HG03521 (cell line): ENCODE results near the gene IVD.

Experiments
- ATAC-seq: cut with Tn5 transposase; IDR thresholded peaks from one replicate; pipeline ENCODE4 v1.9.1; 2021; ENCODE audit warnings: mild to moderate bottlenecking, moderate library complexity; ENCODE audit not compliant: unreplicated experiment

The IVD gene

GRCh38 chr15:40412095-40412759, 6.6 kb downstream of the IVD start:
- no peak for ATAC-seq

DNA sequence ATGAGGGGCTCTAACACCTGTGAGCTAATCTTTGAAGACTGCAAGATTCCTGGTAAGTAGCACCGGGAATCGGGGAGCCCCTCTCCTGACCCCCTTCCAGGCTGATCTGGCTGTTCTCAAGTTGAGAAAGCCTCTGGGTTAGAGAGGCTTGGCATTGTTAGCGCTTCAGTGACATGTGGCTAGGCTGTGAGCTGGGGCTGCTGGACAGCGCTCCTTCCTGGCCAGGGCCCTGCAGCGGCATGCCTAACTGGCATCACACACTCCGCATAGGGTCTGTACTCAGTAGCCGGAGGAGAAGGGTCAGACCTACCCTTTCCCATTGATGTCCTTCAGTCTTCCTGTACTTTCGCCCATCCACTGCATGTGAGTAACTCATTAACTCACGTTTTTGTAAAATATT, 7.4 kb downstream of the IVD start:
- no peak for ATAC-seq

DNA sequence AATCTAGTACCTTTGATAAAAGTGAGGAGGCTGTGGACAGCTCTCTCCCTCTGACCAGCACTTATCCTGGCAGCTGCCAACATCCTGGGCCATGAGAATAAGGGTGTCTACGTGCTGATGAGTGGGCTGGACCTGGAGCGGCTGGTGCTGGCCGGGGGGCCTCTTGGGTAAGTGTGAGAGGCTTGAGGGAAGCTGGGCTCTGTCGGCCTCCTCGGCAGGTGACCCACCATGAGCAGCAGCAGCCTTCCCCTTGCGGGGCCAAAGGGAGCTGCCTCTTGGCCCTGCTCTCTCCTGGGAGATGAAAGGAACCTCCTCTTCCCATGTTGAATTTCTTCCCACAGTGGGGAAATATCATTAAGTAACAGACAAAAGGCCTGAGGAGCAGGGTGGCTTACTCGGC, 9.2 kb downstream of the IVD start:
- no peak for ATAC-seq

DNA sequence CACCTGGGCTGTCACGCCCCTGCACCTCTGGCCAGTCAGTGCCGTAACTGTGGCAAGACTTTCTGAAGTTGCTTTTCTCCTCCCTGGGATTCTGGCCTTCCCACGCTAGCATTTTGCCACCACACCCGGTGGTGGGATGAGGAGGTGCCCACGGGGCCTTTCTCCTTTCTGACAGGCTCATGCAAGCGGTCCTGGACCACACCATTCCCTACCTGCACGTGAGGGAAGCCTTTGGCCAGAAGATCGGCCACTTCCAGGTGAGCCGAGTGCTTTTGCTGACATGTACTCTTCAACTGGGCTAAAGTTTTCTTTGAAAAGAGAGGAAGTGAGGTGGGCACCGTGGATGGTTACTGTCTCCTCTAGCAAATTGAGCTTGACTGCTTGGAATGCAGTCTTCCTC, 9.6 kb downstream of the IVD start:
- ATAC-seq, result no peak

DNA sequence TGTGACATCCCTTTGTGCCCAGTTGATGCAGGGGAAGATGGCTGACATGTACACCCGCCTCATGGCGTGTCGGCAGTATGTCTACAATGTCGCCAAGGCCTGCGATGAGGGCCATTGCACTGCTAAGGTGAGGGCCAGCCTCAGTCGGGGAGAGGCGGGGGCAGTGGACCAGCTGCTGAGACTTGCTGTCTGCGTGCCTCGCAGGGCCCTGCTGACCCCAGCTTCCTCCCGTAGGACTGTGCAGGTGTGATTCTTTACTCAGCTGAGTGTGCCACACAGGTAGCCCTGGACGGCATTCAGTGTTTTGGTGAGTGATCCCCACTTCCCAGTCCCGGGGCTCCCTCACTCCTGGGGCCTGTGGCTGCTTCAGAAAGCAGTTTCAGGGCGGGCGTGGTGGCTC, 10.5 kb downstream of the IVD start:
- ATAC-seq, result no peak

GRCh38 chr15:40418126-40418525, 12.5 kb downstream of the IVD start:
- ATAC-seq, result no peak

DNA sequence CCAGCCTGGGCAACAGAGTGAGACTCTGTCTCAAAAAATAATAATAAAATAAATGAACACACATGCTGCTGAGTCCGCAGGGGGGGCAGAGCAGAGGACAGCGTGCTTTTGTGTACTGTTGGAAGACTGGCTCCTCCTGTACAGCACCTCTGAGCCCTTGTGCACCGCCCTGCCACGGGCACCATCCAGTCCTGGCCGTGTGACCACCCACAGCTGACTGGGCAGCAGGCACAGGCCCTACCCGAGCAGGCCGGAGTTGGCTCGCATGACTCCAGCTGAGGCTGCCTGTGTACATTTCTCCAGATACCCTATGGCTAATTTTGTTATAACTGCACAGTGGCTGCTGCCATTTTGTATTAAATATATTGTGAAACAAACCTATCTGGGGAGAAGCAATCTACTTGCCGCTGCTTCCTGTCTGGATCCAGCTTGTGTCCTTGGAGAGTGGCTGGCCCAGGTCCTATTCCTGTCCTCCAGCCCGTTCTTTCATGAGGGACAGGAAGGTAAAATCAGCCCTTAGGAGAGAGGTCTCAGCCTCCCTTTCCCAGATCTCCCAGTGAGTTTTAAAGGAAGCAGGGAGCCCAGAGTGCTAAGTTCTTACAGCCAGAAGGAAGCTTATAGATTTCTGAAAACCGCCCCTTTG, 14.6 kb downstream of the IVD start:
- no peak for ATAC-seq

GRCh38 chr15:40420793-40421192, 15.2 kb downstream of the IVD start:
- ATAC-seq, result no peak

GRCh38 chr15:40421246-40422157, 15.9 kb downstream of the IVD start:
- peak; percentile 67 for ATAC-seq

DNA sequence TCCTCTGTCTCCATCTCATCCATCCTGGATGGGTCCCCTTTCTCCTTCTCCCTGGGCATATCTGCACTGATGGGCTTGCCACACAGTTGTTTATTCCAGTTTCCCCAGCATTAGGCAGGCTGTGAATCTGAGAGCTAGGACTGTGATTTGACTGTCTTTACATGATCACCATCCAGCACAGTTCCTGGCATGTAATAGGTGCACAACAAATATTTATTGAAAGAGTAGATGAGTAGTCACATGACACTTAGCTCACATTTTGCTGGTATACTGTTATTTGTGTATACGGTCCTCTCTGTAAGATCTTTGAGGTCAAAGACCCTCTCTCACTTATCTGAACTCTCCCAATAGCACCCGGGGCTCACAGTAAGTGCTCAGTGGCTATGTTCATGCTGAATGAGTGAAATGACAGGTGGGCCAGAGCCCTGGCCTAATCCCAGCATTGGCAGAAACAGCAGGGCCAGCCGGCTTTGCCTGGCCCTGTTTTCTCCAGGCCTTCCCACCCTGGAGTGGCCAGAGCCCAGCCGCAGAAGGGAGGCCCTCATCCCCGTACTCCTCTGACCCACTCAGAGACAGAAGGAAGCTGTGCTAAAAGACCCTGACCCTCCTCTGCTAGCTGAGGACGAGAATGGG, 19.0 kb downstream of the IVD start:
- no peak for ATAC-seq

DNA sequence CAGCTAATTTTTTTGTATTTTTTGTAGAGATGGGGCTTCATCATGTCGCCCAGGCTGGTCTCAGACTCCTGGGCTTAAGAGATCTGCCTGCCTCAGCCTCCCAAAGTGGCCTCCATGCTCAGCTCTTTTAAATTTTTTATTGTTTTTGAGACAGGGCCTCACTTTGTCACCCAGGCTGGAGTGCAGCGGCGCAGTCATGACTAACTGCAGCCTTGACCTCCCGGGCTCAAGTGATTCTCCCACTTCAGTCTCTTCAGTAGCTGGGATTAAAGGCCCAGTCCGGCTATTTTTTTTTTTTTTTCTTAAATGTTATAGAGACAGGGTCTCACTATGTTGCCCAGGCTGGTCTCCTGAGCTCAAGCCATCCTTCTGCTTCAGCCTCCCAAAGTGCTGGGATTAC, 20.1 kb downstream of the IVD start:
- no peak for ATAC-seq

DNA sequence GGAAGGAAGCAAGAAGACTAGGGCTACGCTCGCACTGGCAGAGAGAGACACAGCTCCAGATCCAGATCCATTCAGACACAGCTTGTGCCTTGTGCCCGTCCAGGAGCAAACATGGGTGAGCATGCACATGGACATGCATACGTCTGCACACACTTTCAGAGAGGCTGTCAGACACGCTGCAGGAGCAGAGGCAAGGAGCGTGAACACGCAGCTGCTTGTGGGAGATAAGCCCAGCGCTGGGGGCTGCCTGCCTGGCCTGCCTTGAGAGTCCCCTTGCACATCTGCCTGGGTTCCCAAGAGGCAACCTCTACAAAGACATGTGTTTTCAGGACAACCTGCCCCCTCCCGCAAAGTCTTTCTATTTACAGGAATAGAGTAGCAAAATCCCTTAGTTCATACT, 21.6 kb downstream of the IVD start:
- no peak for ATAC-seq

DNA sequence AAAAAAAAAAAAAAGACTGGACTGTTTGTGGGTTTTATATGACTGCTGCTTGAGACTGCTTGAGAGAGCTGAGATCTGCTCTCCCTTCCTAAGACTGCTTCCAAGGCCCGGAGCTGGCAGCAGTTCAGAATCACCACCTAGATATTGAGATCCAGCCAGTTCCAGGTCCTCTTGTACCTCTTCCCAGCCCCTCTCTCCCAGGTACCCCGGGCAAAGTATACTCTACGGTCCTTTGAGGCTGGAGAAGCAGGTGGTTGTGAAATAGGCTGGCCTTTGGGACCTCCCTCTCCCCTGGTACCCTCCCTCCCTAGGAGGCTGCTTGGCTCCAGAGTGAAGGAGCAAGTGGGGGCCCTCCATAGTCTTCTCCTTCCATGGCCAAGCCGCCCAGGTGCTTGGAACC, 22.6 kb downstream of the IVD start:
- ATAC-seq, result no peak

DNA sequence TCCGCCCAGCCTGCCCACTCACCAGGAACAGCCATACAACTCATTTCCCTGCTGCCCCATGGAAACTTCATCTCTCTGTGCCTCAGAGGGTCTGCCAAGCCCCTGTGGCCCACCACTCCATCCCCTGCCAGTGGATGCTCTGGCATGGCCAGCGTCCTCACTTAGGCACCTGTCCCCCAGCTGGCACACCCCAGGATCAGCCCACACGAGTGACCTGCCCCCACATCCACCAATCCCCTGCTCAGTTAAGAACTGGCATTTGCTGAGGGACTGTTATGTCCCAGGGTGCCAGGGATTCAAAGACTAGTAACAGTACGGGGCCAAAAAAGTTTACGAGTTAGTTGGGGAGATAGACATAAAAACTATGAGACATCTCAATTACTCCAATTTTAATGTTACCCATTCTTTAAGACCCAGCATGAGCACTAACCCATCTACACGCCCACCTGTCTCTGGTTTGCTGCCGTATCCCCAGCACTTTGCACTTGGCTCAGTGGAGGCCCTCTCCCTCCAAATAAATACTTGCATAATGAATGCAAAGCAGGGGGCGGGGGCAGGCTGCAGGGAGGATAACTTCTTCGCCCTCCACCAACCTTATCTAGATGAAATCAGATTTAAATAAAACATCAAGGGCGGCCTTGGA, 23.6 kb downstream of the IVD start:
- no peak for ATAC-seq

DNA sequence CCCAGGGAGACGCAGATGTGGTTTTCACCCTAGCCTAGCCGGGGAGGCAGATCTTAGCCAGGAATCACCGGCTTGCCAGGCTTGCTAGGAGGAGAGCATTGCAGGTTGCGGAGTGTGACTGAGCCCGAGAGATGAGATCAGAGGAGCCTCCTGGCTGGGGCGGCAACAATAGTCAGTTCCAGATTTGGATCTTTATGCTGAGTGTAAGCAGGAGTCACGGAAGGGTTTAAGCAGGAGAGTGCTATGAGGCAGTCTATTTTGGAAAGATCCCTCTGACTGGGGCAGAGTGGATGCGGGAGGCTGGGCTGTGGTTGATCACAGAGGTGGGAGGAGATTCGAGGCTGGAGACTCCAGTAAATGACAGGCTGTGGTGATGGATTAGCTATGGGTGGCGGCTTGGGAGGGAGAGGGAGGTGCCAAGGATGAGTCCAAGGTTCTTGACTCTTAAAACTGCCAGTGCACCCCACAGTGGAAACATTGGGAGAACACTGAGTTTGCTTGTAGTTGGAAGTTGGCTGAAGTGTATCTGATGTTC, 24.7 kb downstream of the IVD start:
- ATAC-seq, result no peak

GRCh38 chr15:40435023-40435709, 29.6 kb downstream of the IVD start:
- no peak for ATAC-seq

- no peak for ATAC-seq
Observed at GRCh38 chr15:40435710-40436089, 30.1 kb downstream of the IVD start.

DNA sequence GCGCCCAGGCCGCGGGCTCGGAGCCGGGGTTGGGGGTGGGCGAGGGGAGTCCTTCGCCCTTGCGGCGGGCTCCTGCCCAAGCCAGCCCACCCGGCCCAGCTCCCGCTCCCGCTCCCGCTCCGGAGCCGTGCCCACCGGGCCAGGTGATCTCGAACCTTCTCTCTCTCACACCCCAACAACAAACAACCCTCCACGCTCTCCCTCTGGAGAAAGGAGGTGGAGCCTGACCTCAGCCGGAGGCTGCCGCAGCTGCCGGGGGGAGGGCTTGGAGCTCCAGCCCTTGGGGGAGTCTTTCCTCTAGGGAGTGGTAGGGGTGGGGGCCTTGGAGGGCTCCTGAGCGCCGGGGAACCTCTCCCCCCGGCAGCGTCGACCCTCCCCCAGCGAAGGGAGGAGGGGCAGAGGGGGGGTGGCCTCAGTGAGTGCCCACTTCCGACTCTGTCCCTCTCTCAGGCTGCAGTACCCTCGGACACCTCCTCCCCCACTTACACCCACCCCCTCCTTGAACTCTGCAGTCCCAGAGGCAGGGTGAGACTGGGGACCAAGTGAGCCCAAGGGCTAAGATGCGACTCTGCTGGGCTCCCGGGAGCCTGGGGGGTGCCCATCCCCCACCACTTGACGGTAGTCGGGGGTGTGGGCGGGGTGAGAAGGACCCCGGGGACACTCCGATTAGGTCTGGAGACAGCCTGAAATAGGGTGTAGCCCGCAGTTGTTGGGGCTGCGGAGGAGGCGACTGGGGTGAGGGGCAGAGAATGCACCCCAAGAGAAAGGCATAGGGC, 30.7 kb downstream of the IVD start:
- ATAC-seq, result no peak
